ENCODE results near the gene SLC1A5.
"Not testable (repeated sequence)": the region's sequence is repeated elsewhere in the genome, so short reads cannot be mapped to it uniquely, and the experiment has no call there.

Gene SLC1A5

DNA sequence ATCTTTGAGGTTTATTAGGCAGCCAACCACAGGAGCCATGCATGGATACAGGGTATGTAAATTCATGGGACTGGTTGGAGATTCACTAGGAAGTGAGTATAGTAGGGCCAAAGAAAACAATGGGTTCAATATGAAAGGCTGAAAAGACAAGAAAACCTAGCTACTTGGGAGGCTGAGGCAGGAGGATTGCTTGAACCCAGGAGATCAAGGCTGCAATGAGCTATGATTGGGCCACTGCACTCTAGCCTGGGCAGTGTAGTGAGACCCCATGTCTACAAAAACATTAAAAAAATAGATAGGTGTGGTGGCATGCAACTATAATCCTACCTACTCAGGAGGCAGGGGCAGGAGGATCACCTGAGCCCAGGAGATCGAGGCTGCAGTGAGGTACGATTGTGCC lies 10.3 kb upstream of the SLC1A5 start:
- DNase-seq: no peak

DNA sequence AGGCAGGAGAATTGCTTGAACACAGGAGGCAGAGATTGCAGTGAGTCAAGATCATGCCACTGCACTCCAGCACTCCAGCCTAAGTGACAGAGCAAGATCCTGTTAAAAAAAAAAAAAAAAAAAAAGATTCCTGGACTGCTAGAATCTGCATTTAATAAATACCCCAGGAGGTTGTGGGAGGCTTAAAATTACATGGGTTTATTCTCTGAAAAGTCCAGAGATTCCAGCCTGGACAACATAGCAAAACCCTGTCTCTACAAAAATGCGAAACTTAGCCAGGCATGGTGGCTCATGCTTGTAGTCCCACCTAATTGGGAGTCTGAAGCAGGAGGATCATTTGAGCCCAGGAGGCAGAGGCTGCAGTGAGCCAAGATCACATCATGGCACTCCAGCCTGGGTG lies 9.5 kb upstream of the SLC1A5 start:
- no peak for DNase-seq

DNA sequence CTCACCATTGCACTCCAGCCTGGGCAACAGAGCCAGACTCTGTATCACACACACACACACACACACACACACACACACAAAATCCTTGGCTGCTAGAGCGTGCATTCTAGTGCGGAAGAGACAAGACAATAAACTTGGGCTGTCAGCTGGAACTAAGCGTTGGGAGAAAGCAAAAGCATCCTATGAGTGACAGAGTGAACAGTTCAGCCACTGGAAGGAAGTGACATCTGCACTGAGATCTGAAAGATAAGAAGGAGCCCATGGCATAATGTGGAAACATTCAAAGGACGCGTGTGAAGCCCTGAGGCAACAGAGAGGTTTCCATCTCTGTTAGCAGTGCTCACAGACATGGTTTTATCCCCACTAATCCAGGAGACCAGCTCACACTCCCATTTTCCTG lies 3.5 kb upstream of the SLC1A5 start:
- peak; percentile 45 for DNase-seq

DNA sequence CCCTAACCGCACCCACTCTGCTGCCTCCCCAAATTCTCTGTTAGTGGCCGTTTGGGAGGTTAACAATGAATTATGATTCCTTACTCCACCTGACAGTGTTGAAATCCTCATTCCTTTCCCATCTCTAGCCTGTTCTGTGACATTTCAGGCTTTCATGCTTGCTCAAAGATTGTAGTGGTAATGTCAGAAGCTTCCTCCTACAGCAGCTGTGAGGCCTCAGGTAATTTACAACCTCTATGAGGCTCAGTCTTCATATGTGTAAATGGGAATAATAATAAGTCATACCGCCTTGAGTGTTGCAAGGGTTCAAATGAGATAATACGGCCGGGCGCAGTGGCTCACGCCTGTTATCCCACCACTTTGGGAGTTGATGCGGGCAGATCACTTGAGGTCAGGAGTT lies 977 bp upstream of the SLC1A5 start:
- no peak for DNase-seq

DNA sequence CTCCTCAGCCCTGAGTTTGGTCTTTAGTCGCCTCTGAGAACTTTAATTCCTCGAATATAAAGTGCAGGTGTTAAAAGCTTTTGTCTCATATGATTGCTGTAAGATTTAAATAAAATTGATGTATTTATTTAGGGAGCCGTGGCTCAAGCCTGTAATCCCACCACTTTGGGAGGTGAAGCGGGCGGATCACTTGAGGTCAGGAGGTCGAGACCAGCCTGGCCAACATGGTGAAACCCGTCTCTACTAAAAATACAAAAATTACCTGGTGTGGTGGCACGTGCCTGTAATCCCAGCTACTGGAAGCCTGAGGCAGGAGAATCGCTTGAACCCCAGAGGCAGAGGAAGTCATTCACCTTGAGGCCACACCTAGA lies 559 bp upstream of the SLC1A5 start:
- no peak for DNase-seq

DNA sequence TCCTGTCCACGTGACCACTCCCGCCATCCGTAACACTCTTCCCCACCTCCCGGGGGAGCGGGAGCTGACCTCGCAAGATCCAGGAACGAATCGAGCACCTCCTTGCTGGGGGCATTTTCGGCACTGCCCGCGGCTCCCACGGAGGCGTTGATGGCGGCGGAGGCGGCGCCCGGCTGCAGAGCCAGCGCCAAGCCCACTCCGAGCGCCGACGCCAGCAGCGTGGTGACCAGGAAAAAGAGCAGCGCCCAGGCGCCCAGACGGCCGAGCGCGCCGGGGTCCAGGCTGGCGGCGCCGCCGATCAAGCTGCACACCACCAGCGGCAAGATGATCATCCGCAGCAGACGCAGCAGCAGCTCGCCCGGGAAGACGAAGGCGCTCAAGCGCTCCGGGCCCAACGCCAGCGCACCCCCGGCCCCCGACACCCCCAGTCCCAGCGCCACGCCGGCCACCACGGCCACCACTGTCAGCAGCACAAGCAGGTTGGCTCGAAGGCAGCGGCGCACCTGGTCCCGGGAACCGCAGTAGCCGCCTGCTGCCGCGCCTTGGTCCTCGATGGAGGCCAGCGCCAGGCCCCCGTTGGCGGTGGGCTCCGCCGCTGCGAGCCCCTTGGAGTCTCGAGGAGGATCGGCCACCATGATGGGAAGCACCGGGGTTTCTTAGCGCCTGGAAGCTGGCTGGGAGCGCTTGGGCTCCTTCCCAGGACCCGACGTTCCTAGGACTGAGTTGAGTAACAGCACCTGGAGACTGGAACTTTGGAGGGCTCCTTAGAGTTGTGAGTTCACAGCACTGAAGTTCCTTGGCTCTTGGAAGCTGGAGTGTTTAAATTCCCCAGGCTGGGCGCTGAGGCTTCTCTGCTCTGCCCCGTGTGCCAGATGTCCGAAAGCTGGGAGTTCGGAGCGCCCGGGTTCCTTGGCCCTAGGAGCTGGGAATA lies 798 bp downstream of the SLC1A5 start:
- DNase-seq: peak; percentile 45

DNA sequence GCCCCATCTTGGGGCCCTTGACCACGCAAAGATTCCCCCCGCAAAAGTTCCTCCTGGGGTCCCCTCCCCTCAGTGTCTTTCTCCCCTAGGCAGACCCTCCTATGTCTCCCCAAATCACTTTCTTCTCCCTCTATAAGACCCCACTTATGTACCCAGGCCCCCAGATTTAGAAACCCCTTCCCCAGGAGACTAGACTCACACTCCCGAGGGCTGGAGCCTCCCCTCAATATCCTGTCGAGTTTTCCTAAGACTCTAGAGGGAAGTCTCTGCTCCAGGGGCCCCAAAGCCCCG lies 1.4 kb downstream of the SLC1A5 start:
- DNase-seq: no peak

DNA sequence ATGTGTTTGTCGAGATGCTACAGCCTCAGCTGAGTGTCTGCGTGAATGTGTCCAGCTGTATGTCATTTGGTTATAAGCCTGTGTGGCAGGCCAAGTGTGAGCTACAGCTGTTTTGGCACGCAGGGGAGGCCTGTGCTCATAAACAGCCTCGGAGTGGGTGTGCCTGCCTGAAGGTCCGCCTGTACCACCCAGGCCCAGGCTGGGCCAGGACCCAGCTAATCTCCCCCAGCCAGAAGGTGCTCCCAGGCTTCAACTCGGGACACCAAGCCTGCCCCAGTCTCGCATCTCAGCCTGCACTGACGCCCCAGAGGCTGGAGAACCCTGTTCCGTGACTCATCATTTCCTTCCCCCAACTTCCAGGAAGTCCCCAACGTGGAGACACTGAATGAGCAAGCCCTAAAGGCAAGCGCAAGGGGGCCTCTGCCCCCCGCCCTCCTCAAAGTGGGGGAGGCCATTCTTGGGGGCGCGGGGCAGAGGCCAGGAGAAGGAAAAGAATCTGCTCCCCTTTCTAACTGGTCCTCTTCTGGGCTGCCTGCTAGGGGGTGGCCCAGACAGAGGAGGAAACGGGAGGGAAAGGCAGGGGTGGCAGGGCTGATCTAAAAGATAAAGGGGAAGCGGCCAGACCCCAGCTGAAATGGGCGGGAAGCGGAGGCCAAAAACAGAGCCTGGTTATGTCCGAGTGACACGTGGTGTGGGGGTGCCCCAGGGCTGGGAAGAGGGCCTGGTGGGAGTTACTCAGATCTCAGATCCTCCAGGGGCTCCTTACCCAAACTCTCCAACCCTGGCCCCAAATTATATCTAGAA lies 2.0 kb downstream of the SLC1A5 start:
- peak; percentile 19 for DNase-seq

DNA sequence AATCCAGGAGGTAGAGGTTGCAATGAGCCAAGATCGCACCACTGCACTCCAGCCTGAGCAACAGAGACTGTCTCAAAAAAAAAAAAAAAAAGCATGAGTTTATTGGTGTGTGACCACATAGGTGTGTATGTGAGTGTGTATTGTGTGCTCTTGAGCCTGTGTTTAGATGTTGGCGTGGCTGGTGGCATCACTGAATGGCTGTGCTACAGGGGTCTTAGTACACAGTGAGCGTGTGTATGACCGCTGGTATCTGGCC lies 2.5 kb downstream of the SLC1A5 start:
- DNase-seq: no peak

DNA sequence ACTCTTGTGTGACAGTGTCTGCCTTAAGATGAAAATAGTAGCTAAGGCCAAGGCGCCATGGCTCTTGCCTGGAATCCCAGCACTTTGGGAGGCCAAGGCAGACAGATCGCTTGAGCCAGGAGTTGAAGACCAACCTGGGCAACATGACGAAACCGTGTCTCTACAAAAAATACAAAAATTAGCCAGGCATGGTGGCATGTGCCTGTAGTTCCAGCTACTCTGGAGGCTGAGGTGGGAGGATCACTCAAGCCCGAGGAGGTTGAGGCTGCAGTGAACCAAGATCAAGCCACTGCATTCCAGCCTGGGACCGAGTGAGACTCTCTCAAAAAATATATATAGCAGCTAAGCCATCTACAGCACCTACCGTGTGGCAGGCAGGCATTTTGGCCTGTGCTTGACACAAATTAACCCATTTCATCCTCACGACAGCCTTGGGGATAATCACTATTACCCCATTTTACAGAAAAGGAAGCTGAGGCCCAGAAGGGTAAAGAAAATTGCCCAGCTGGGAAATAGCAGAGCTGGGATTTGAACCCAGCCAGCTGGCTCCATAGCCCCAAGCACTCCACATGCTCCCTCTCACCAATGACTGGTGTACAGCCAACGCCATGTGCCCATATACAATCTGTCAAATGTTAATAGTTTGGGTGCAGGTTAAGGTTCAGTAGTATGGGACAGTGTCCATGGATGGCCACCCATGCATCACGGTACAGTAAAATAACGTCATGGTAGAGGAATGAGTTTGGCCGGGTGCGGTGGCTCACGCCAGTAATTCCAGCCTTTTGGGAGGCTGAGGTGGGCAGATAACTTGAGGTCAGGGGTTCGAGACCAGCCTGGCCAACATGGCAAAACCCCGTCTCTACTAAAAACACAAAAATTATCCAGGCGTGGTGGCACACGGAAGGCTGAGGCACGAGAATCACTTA lies 3.1 kb downstream of the SLC1A5 start:
- no peak for DNase-seq

DNA sequence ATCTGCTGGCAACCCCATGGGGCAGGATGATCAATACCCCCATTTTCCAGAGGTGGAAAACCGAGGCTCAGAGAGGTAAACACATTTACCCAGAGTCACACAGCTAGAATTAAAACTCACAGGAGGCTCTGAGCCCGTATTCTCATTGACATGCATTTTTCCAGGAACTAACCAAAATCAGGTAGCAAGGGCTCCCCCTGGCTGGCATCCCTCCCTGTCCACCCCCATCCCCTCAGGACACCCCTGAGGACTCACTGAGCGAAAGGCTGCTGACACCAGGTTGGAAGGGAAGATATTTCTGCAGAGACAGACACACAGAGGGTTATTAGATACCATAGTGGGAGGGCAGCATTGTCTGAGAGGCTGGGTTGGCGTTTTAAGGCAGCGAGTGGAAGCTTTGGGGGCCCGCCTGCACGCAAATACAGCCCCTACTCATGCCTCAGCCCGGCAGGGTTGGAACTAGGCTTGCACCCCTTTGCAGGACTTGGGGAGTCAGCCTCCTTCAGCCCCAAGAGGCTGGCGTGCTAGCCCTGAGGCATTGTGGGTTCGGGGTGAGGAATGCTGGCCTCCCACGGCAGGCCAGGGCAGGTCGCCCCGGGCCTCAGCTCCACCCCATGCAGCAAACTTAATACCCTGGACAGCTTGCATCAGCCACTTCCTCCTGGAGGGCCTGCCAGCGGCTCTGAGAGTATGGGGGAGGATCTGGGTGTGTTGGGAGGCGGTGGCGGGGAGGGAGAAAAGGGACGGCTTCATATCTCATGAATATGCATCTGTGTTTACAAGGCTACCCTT lies 3.9 kb downstream of the SLC1A5 start:
- peak; percentile 71 for DNase-seq

DNA sequence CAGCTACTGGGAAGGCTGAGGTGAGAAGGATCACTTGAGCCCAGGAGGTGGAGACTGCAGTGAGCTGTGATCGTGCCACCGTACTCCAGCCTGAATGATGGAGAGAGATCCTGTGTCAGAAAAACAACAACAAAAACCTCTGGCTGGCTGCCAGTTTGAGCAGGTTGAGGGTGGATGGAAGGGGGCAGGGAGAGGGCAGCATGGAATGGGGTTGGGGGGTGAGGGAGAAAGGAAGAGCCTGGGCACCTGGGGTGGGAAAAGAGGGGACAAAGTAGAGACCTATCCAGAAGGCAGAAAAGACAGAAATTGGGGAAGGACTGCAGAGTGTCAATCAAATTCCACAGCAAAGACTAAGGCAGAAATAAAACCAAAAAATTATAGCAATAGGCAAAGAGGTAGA lies 4.7 kb downstream of the SLC1A5 start:
- peak; percentile 87 for DNase-seq

DNA sequence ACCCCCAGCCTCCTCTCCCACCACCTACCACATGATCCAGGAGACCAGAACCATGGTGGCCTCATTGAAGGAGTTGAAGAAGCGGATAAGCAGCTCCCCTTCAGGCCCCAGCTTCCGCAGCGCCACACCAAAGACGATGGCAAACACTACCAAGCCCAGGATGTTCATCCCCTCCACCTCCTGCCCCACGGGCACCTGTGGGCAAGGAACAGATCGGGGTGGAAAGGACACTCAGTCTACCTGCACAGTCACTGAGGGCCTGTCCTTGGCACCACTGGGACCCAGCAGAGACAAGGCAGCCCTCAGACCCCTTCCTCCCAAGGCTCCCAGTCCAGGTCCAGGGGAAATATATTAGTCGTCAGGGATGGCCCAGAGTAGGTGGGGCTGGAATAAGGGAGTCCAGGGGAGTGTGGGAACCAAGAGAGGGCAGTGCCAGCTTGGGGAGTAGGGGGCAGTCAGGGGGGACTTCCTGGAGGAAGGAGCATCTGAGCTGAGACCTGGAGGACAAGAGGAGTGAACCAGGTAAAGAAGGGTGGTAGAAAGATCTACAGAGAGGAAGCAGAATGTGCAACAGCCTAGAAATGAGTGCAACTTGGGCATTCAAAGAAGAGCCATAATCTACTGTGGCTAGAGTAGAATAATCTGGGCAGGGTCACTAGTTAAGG lies 5.9 kb downstream of the SLC1A5 start:
- no peak for DNase-seq

DNA sequence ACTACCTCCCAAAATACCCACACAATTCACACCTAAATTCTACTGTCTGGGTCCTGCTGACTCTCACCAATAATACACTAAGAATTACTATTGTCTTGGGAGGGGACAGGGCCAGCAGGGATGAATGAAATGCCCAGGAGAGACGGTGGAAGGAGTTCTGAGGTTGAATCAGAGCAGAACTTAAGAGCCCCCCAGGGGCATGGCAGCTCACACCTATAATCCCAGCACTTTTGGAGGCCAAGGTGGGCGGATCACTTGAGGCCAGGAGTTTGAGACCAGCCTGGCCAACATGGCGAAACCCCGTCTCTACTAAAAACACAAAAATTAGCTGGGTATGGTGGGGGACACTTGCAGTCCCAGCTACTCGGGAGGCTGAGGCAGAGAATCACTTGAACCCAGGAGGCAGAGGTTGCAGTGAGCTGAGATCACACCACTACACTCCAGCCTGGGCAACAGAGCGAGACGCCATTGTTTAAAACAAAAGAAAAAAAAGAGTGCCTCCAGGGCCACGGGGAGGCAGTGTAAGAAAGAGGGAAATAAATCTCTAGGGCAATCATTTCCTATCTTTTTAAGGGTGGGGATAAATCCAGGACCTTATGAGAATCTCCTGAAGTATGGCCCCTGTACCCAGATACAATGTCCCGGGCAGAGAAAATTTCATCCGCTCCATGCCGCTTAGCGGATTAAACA lies 10.3 kb downstream of the SLC1A5 start:
- not testable (repeated sequence) for DNase-seq

DNA sequence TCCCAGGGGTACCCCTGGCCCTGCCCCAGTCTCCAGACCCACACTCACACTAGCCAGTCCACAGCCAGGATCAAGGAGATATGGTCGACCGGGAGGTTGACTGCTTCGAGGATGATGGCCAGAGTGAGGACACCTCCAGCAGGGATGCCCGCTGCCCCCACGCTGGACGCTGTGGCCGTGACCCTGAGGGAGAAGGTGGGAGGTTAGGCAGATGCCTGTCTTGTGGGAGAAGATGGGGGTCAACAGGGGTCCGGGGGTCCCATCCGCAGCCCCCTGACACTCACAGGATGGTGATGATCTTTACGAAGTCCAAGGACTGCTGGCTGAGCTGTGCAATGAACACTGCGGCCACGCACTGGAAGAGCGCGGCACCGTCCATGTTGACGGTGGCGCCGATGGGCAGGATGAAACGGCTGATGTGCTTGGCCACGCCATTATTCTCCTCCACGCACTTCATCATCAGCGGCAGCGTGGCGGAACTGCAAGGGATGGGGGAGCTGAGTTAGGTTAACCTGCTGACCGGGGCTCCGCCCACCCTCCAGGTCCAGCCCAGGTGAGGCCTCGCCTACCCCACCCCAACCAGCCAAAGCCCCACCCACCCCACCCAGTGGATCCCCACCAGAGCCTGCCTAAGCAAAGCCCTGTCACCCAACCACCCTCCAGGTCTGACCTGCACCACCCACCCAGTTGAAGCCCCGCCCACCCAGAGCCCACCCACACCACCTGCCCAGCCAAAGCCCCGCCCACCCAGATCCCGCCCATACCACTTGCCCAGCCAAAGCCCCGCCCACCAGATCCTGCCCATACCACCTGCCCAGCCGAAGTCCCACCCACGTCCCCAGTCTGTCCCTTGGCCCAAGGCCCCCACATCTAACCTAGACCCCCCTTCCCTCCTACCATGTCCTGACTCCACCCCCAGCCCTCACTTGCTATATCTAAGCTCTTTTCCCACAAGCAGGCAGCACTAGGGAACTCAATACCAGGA lies 11.2 kb downstream of the SLC1A5 start:
- DNase-seq: no peak

DNA sequence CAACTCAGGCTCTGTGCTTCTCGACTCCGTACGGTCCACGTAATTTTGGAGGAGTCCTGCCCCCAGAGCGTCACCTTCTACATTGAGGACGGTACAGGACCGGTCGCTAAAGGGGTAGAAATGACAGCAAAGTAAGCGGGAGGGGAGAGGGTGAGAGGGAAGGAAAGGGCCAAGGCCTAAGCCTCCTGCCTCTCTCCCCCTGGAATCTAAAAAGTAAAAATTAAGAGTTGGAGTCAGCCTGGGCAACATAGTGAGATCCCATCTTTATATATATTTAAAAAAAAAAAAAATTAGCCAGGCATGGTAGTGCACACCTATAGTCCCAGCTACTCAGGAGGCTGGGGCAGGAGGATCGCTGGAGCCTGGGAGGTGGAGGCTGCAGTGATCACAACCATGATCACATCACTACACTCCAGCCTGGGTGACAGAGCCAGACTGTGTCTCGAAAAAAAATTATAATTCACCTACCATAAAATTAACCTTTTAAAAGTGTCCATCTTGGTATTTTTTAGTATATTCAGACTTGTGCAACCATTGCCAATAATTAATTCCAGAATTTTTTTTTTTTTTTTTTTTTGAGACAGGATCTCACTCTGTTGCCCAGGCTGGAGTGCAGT lies 12.6 kb downstream of the SLC1A5 start:
- DNase-seq: no peak

DNA sequence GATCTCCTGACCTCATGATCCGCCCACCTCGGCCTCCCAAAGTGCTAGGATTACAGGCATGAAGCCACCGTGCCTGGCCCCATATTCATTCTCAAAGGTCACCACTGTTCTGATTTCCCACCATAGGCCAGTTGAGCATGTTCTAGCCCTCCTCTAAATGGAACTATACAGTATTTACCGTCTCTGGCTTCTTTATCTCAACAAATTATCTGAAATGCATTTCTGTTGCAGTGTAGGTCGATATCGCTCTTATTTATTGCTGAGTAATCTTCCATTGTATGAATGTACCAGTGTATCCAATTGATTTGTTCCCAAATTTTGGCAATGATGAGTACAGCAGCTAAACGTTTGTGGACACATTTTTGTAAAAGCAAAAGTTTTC lies 15.4 kb downstream of the SLC1A5 start:
- no peak for DNase-seq

DNA sequence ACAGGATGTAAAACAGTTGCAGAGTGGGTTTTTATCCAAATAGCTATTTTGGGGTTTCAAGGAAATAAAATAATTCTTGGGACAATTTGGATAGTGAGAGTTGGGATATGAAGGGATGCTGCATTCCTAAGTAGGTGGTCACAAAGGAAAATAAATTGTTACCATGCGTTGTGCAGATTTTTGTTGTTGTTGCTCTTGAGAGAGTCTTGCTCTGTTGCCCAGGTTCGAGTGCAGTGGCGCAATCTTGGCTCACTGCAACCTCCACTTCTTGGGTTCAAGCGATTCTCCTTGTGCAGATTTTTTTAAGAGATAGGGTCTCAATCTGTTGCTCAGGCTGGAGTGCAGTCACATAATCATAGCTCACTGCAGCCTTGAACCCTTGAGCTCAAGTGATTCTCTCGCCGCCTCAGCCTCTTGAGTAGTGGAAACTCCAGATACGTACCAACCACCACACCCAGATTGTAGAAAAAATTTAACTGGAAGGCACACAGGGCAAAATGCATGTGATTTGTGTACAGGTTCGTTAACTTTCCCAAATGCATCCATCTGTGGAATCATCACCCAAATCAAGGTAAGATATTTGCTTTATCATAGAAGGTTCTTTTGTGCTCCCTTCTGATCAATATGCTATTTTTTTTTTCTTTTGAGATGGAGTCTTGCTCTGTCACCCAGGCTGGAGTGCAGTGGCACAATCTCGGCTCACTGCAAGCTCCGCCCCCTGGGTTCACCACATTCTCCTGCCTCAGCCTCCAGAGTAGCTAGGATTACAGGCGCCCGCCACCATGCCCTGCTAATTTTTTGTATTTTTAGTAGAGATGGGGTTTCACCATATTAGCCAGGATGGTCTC lies 16.0 kb downstream of the SLC1A5 start:
- DNase-seq: no peak

DNA sequence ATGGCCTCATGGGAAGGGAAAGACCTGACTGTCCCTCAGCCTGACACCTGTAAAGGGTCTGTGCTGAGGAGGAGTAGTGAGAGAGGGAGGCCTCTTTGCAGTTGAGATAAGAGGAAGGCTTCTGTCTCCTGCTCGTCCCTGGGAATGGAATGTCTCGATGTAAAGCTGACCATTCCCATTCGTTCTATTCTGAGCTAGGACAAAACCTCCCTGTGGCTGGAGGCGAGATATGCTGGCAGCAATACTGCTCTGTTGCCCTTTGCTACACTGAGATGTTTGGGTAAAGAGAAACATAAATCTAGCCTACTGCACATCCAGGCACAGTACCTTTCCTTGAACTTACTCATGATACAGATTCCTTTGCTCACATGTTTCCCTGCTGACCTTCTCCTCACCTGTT lies 19.6 kb downstream of the SLC1A5 start:
- not testable (repeated sequence) for DNase-seq

Measured in NCI-H2171 (cell line).